GM21723 (cell line): ENCODE results near the gene ADAM12.

Experiments
- ATAC-seq: cut with Tn5 transposase; IDR thresholded peaks from one replicate; pipeline ENCODE4 v1.9.1; 2021; ENCODE audit warnings: mild to moderate bottlenecking, moderate library complexity; ENCODE audit not compliant: unreplicated experiment

ADAM12 gene

DNA sequence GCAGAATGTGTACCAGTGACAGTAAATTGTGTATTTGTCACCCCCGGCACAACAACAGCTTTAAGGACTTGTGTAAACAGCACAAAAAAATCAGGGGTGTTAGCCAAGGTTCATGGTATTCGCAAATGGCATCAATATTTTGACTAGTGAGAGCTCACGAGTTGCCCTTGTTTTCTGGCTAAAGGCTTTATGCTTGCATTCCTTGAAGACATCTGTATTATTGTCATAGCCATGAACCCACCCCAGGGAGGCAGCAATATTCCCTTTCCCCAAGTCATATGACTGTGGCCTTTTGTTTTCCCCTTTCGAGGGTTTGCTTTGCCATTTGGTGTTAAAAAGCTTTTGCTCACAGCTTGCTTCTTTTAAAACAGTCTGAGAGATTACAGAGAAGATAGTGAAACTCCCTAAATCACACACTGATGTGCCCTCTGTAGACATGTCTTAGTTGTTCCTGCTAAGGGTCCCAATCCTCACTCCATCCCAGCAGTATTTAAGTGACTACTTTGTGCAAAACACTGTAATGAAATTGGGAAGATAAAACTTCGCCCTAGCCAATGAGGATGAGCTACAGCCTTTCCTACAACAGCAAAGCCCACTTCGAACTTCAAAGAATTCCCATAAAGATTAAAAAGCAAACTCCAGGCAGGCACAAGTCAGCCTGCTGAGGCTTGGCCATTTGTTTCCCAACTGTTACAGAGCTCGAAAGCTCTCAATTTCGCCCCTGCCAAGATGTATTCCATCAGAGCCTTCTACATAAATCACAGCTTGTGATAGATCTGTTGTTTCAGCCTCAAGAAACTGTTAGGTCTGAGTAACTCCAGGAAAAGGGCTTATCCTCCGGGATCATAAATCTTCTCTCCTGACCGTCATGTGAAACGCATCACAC is 172.3 kb downstream of the ADAM12 start:
- ATAC-seq: no peak

DNA sequence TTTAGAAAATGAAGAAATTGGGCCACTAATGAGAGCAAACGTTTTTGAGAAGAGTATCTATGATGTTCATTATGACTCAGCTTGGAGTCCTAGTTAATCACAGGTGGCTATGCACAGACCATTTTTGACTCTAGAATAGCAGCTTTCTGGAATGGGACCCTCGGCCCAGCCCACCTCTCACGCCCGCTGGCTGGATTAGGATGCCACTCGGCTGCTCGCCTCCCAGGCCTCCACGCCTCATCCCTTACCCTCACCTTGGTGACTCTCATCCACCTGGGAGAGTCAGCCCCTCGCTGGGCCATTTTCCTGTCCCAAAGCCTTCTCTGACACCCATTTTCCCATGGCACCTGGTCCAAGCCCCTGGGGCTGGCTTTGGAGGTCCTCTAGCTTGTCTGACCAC is 173.6 kb downstream of the ADAM12 start:
- ATAC-seq: no peak

DNA sequence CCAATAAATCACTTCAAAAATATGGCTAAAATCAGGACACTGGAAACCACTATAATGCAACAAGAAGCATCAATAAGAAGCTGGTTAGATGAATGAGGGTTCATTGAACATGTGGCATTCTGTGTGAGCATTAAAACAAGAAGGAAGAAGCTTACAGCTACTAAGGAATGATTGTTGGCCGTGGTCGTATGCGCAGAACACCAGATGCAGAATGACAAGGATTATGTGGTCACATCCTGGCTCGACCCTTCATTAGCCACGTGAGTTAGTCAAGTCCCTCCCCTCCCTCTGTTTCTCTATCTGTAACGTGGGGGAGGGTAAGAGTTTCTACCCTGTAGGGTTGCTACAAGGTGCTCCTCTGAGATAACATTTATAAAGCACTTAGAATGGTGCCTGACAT is 174.3 kb downstream of the ADAM12 start:
- ATAC-seq: no peak

DNA sequence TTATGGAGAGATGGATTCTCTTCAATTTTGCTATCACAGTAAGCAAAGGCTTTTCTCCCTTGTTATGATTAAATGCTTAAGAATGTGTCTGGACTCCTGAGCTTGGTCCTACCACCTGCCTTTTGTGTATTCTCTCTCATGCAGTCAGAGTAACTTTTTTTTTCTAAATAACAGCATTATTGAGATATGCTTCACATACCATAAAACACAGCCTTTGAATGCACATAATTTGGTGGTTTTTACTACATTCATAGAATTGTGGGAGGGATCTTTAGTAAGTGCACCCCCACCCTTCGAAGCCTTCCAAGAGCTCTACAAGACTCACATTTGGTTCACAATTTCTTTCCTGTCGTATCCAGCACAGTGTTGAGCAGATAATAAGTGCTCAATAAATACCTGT is 175.5 kb downstream of the ADAM12 start:
- no peak for ATAC-seq

DNA sequence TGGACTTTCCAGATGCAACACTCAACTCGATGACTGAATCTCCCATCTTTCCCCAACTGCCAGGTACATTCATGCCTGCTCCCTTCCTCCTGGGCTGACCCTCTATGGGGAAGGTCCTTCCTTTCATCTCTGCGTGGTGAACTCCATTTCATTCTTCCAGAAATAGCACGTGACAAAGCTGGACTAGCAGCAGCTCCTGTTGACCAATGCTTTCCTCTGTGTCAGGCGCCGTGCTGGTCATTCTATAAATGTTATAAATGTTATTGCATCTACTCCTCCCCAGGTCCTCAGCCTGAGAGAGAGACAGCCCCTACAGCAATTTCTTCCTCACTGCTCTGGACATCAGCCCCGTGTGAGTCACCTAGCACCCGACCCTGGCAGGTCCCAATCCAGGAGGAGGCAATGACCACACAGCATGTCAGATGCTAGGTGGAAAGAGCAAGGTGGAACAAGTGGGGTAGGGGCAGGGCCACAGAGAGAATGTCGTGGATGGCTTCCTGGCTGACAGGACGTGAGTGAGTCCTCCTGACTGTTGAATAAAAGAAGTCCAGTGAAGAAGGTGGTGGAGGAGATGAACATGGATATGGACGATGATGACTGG is 178.1 kb downstream of the ADAM12 start:
- ATAC-seq: no peak

DNA sequence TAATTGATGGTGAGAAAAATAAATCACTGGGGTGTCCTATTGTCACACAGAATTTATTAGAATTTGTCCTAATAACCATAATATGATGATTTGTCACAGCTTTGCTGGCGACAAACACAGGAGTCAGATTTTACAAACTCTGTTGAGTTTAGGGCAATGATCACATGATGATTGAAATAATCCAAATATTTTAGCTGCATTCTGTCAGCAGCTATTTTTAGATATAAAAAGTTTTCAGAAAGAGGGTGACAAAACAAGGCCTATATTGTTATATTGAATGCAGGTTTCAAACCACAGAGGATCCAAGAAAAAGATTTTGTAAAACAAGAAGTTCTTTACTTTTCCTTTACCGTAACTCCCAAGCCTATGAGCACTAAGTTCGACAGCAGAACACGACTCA is 178.8 kb downstream of the ADAM12 start:
- no peak for ATAC-seq

DNA sequence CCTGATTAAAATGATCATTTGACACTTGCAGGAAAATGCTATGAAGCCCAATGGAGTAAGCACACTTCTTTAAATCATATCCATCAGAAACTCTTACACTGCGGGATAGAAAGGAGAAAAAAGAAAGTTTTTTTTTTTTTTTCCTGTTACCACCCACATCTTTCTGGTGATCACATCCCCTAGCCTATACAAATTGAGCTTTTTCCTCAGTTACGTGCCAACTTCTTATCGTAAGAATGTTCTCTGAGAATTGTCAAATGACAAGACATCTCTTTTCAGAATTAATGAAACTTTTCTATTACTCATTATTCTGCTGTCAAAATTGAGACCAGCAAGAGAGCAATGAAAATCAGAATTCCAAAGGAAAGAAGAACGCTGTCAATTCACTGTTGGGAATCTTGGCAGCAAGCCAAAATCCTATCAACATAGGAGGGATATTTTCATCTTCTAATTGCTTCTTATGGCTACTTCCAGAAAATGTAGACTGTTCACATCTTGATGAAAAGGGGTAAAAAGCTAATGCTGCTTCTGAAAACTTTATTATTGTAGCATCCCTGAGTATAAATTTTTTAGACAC is 179.5 kb downstream of the ADAM12 start:
- ATAC-seq: no peak

DNA sequence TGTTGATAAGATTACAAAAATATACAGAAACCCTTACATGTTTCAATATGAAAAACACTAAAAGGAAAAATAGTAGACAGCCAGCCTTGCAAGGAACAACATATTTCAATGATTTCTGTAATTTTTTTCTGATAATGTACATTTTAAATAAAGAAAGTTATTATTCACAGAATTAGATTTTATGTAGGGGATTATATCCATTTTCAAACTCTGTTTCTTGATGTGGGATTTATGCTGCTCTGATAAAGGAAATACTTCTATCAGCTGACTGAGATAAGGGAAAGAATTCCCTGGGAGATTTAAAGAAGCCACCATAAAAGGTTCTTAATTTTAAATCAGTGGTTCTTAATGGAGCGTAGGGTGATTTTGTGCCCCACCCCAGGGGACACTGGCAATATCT is 180.4 kb downstream of the ADAM12 start:
- ATAC-seq: no peak

DNA sequence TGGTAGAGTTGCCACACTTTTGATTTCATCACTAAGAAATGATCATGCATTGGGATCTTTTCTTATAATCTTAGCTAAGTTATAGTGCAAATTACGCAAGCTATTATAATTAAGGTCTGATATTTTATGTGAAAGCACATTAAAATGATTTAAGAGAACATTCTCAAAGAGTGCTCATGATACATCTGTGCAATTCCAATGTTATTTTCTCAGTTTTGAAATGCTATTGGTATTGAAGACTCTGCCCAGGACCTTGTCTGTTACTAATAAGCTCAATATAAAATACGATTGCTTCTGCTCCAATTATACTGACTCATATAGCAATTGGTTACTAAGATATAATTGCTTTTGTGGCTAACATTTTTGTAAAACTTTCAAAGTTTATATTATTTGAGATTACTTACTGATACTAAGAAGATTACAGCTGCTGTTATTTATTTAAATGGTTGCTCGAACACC is 180.9 kb downstream of the ADAM12 start:
- ATAC-seq: no peak

DNA sequence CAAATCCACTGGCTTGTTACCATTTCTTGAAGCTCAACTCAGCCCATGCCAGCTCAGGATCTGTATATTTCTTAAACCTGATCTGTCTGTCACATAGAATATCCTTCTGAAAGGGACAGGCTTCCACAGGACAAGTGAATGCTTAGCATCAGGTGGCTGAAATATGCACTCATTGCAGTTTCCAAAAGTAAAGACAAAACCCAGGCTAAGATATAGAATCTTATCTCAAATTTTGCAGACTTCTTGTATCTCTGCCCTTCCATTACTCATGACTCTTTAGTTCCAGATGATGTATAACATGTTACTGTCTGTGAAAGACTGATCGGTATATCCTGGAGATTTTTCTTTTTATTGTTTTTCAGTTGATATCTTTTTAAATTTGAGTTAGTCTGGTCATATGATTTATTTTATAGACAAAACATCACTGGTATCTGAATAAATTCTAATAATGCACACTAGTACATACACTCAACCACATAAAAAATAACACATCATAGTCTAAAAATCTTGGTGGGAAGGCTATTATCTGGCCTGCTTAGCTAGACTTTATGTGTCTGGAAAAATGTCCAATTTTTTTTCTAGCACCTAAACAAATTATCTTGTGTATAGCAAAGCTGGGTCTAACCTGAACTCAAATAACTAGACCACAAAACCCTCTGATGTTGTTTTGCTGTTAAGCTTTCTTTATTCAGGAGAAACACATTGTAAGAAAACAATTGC is 182.6 kb downstream of the ADAM12 start:
- no peak for ATAC-seq

DNA sequence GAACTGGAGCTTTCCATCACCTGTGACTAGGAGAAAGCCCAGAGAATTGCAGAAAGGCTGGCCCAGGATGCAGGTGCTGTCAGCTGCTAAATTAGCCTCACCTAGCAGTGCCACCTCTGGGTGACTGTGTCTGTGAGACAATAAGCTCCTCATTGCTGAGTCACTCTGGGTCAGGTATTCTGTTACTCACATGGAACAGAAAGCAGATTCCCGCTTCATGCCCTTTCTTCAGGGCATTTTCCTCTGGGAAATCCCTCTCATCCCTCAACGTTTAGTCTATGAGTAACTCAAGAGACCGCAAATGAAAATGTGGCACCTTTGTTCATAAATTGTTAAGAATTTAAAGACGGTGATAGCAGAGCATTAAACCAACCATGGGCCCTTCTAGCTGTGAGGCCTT is 184.0 kb downstream of the ADAM12 start:
- ATAC-seq: no peak

DNA sequence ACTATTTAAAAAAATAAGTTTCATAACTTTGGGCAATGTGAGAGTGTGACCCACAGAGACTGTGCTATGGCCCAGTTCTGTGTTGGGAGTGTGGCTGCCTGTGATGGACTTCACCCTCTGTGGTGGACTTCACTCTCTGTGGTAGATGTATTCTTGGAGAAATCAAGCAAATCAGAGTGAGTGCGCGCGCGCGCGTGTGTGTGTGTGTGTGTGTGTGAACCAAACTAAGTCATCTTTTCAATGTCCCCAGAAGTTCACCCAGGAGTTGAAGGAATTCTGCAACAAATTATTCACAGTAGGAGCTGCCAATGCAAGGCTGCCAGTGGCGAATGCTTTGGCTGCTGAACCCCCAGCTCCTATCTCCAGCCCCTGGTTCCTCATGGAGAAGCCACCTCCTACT is 184.5 kb downstream of the ADAM12 start:
- no peak for ATAC-seq

DNA sequence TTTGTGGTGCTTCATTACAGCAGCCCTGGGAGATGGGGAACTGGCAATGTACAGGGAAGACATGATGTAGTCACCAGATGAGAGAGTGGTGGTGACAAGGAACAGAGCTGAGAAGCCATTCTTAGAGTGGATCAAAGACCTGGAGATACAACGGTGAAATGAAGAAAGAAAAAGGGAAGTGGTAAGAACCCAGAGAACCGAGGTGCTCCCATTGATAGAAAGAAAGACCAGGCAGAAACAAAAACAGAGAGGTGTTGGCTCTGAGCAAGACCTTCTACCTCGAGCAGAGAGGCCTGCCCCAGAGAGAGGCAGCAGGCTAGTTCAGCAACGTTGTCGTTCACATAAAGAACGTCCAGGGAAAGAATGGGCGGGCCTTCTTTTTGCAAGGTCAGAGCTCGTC is 186.7 kb downstream of the ADAM12 start:
- no peak for ATAC-seq

DNA sequence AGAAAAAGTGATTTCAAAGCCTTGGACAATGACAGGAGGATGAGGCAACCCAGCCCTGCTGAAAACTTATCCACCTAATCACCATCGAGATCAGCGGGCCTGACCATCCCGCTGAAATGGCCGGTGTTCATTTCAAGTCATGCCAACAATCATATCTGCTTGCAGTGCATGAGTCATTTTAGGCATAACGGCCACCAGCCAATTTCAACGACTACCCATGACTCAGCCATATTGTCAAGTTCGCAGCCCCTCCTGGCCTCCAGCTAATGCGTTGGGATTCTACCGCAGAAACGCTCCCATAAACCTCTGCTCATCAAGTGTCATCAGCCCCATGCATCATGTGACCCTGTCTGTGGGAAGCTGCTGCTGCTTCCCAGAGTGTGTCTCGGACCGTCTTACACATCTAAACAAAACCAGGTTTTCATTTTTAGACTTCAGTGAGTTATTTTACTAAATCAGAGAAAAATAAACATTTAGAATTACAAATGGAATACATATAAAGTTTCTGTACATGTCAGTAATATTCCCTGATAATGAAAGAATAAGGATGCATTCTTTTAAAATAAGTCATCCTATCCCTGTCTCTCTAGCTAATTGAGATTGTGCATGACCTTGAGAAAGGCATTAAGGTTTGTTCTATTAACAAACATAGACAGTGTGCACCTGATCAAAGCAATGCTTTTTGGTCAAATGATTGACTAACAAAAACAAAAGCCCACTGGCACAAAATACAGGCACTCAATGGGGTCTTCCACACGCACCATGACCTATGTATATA is 188.9 kb downstream of the ADAM12 start:
- ATAC-seq: no peak

DNA sequence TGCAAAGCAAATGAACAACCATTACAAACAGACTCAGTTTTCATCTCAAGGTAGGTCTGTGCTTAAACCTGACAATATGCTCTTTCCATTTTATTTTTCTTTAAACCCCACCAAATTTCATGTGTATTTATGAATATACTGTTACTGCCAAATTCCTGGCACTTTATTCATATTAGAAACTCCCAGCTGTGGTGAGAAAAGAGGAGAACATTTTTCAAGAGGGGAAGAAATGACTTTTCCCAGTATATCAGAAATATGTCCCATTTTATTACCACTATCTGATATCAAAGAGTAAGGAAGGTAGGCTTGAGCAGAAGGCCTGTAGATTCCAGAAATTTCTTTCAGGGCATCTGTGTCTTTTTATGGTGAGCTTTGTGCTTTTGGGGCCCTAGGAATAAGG is 189.6 kb downstream of the ADAM12 start:
- no peak for ATAC-seq

DNA sequence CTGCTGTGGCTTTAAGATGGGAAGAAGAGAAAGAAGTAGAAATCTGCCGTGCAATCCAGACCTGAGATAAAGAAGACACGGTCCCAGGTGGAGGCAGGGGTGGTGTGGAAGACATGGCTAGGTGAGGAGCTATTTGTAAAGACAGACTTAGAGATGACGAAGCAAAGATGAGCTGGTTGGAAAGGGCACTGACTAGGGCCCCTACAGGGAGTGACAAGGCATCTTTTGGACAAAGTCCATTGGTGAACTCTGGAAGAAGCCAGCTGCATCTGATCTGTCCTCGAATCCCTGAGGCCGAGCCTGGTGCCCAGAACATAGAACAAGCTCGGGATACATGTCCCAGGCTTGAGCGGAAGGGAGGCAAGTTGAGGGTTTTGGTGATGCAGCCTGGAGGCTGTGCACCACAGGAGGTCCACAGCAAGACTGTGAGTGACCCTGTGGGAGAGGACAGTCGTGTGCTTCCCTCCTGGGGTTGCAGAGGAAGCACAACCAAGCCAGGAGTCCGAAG is 191.2 kb downstream of the ADAM12 start:
- ATAC-seq: no peak

DNA sequence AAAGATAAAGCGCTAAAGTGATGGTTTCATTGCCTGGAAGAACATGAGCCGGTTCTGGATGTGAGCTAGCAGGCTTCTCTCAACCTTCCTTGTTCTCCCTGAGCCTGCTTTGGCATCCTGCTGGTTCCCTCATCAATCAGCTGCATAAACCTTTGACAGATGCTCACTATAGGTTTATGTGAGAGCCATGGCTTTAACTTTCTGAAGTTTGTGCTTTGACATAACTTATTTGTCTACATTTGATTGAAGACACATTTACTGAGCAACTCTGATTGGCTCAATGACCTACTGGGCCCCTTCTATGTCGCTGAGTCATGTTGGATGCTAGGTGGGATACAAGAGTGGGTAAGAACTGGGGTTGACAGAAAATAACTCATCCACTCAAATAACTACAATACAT is 192.0 kb downstream of the ADAM12 start:
- no peak for ATAC-seq

DNA sequence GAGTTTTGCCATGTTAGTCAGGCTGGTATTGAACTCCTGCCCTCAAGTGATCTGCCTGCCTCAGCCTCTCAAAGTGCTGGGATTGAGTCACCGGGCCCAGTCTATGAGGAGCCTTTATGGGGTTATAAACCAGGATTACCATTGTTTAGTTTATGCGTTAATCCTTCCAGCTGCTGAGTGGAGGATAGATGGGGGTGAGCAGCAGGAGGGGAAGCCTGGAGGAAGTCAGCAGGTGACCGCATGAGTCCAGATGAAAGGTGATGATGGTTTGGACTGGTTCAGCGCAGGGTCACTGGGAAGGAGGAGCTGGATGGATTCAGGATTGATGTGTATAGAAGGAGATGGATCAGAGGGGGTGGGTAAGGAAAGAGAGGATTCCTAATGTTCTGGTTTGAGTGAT is 197.1 kb downstream of the ADAM12 start:
- ATAC-seq: no peak

DNA sequence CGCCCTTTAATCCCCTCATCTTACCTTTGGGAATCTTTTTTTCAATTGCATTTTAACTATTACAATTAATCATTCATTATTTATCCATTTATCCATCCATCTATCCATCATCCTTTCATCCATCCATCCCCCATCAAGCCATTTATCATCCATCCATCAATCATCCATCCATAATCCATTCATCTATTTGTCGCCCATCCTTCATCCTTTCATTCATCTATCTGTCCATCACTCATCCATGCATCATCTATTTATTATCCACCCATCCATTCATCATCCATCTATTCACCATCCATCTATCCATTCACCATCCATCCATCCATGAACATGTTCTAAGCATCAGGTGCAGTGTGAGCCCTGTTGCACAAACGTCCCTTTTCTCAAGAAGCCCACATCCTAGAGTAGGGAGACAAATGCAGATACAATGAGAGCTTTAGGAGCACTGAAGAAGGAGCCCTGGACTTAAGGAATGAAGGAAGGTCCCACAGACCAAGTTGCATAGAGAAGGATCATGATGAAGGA is 199.5 kb downstream of the ADAM12 start:
- ATAC-seq: no peak

DNA sequence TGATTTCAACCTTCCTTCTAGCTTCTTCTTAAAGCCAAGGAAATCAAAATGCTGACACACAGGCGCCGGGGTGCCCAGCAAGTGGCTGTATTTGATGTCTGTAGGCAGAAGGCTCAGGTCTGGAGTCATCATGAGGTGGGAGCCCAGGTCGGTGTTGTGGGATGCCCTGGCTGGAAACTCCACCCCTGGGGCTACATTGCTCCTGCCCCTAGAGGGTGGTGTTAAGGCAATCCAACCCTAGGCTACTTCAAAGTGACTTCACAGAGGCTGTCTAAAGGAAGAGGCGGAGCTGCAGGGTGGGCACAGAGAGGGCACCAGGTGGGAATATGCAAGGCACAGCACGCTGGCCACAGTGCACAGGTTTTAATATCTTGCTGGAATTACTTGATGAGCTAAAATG is 200.9 kb downstream of the ADAM12 start:
- no peak for ATAC-seq
